Measurements from ENCODE around the gene HSPA4L. TPM values are rescaled to one million over a fixed set of nuclear protein-coding genes. Genes with fewer than 3 reads are reported as not detected.

HSPA4L gene
- 3.4 TPM for total RNA-seq (ENCODE audit: insufficient read depth, low replicate concordance)

GRCh38 chr4:127782275-127783025 is at the start of gene HSPA4L:
Gene HSPA4L, plus strand, starts transcription at chr4:127782322. Its CDS starts 229 bp downstream, at chr4:127782551.
- DNase-seq (ENCODE audit: low spot score) = peak; percentile 34

GRCh38 chr4:127732623-127733328 is 49.3 kb upstream of the HSPA4L start:
- peak; percentile 50 for DNase-seq (ENCODE audit: low spot score)

- DNase-seq (ENCODE audit: low spot score) = no peak
Observed at GRCh38 chr4:127734976-127735375, 47.1 kb upstream of the HSPA4L start.

- no peak for DNase-seq (ENCODE audit: low spot score)
Observed at GRCh38 chr4:127737295-127737694, 44.8 kb upstream of the HSPA4L start.

GRCh38 chr4:127741247-127741646 is 40.9 kb upstream of the HSPA4L start:
- DNase-seq (ENCODE audit: low spot score) = no peak

- DNase-seq (ENCODE audit: low spot score) = no peak
Observed at GRCh38 chr4:127747883-127748282, 34.2 kb upstream of the HSPA4L start.

- no peak for DNase-seq (ENCODE audit: low spot score)
Observed at GRCh38 chr4:127748957-127749356, 33.2 kb upstream of the HSPA4L start.

- no peak for DNase-seq (ENCODE audit: low spot score)
Observed at GRCh38 chr4:127756906-127757305, 25.2 kb upstream of the HSPA4L start.

- no peak for DNase-seq (ENCODE audit: low spot score)
Observed at GRCh38 chr4:127759228-127759820, 22.8 kb upstream of the HSPA4L start.

- DNase-seq (ENCODE audit: low spot score) = no peak
Observed at GRCh38 chr4:127759893-127760292, 22.2 kb upstream of the HSPA4L start.

- DNase-seq (ENCODE audit: low spot score) = no peak
Observed at GRCh38 chr4:127771535-127772275, 10.4 kb upstream of the HSPA4L start.

- DNase-seq (ENCODE audit: low spot score) = no peak
Observed at GRCh38 chr4:127772769-127773671, 9.1 kb upstream of the HSPA4L start.

GRCh38 chr4:127775843-127776242 is 6.3 kb upstream of the HSPA4L start:
- no peak for DNase-seq (ENCODE audit: low spot score)

GRCh38 chr4:127776620-127777019 is 5.5 kb upstream of the HSPA4L start:
- DNase-seq (ENCODE audit: low spot score) = no peak

- no peak for DNase-seq (ENCODE audit: low spot score)
Observed at GRCh38 chr4:127777487-127777886, 4.6 kb upstream of the HSPA4L start.

GRCh38 chr4:127778102-127778501 is 4.0 kb upstream of the HSPA4L start:
- DNase-seq (ENCODE audit: low spot score) = no peak

GRCh38 chr4:127780598-127780997 is 1.5 kb upstream of the HSPA4L start:
- DNase-seq (ENCODE audit: low spot score) = no peak

GRCh38 chr4:127781300-127782024 is 660 bp upstream of the HSPA4L start:
- peak; percentile 64 for DNase-seq (ENCODE audit: low spot score)

GRCh38 chr4:127782025-127782274 is 172 bp upstream of the HSPA4L start:
- peak; percentile 90 for DNase-seq (ENCODE audit: low spot score)

- DNase-seq (ENCODE audit: low spot score) = peak; percentile 70
Observed at GRCh38 chr4:127783026-127783769, 1.1 kb downstream of the HSPA4L start.

Measured in umbilical cord (tissue), 2 donors.